Ureter (tissue), 1 donor: ENCODE measurements around the gene CMIP. TPM values are rescaled to one million over a fixed set of nuclear protein-coding genes. Genes with fewer than 3 reads are reported as not detected.

ENCODE experiments used
- DNase-seq: peaks from one replicate; pipeline ENCODE4 v3.0.0-alpha.2; 2020; ENCODE audit warnings: low spot score
- total RNA-seq: library from RNA; stranded (reverse); gene quantifications from one replicate; pipeline ENCODE4 v1.2.4, GENCODE V29; 2023
- donor health status: DM: yes; HTN: yes; CAD: no.

The CMIP gene
- total RNA-seq, 1 donor from 2014 or later, result 98.0 TPM

GRCh38 chr16:81586977-81587625 lies 142.5 kb downstream of the CMIP start:
- DNase-seq, result no peak

- no peak for DNase-seq
Measured at GRCh38 chr16:81587626-81588160, 143.1 kb downstream of the CMIP start.

GRCh38 chr16:81588326-81589081 lies 143.9 kb downstream of the CMIP start:
- DNase-seq, result no peak

GRCh38 chr16:81589975-81590650 lies 145.5 kb downstream of the CMIP start:
- DNase-seq, result no peak

- no peak for DNase-seq
Measured at GRCh38 chr16:81590714-81591544, 146.3 kb downstream of the CMIP start.

GRCh38 chr16:81591545-81591870 lies 146.9 kb downstream of the CMIP start:
- DNase-seq, result no peak

- DNase-seq, result no peak
Measured at GRCh38 chr16:81592353-81592866, 147.8 kb downstream of the CMIP start.

- DNase-seq, result no peak
Measured at GRCh38 chr16:81593481-81593880, 148.9 kb downstream of the CMIP start.

- DNase-seq, result no peak
Measured at GRCh38 chr16:81595629-81596292, 151.2 kb downstream of the CMIP start.

GRCh38 chr16:81597079-81597658 lies 152.6 kb downstream of the CMIP start:
- no peak for DNase-seq

- no peak for DNase-seq
Measured at GRCh38 chr16:81598083-81598482, 153.5 kb downstream of the CMIP start.

- DNase-seq, result no peak
Measured at GRCh38 chr16:81599034-81599744, 154.6 kb downstream of the CMIP start.

GRCh38 chr16:81600275-81600674 lies 155.7 kb downstream of the CMIP start:
- DNase-seq, result no peak

GRCh38 chr16:81601008-81601428 lies 156.4 kb downstream of the CMIP start:
- DNase-seq, result no peak

- no peak for DNase-seq
Measured at GRCh38 chr16:81601601-81602255, 157.1 kb downstream of the CMIP start.

GRCh38 chr16:81602256-81602776 lies 157.7 kb downstream of the CMIP start:
- no peak for DNase-seq

GRCh38 chr16:81602792-81603191 lies 158.2 kb downstream of the CMIP start:
- DNase-seq, result no peak

GRCh38 chr16:81604960-81605383 lies 160.4 kb downstream of the CMIP start:
- DNase-seq, result no peak

- no peak for DNase-seq
Measured at GRCh38 chr16:81606039-81606438, 161.4 kb downstream of the CMIP start.
